ENCODE measurements around the gene CASTOR2. TPM values are rescaled to one million over a fixed set of nuclear protein-coding genes. Genes with fewer than 3 reads are reported as not detected.

CASTOR2 gene
- total RNA-seq, result 58.8 TPM

GRCh38 chr7:74964511-74965119 lies at the start of gene CASTOR2:
Gene CASTOR2, plus strand, starts transcription at chr7:74964705. Its CDS starts 281 bp downstream, at chr7:74964986.

Other genes starting within 250 kb of the CASTOR2 start
- not detected for gene NCF1, start 190.7 kb upstream of the CASTOR2 start, total RNA-seq
- gene GTF2IRD2, start 113.1 kb upstream of the CASTOR2 start, total RNA-seq, result 52.9 TPM
- 23.5 TPM for gene RCC1L, start 109.1 kb downstream of the CASTOR2 start, total RNA-seq
- 86.4 TPM for gene GTF2IRD2B, start 127.9 kb downstream of the CASTOR2 start, total RNA-seq